Measurements from ENCODE around the gene FGF12.

FGF12 gene

DNA sequence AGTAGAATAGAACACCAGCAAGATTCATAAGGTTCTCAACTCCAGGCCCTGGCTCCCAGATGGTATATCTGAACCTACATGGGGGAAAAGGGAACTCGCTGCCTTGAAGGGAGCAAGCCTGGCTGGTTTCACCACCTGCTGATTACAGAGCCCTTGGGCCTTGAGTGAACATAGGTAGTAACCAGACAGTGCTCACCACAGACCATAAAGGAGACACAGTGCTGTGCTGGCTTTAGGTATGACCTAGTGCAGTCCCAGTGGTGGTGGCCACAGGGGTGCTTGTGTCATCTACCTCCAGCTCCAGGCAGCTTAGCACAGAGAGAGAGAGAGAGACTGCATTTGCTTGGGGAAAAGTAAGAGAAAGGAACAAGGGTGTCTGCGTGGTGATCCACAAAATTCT is 409.8 kb downstream of the FGF12 start:
- DNase-seq = no peak

GRCh38 chr3:192313605-192314004 is 413.7 kb downstream of the FGF12 start:
- DNase-seq = no peak

GRCh38 chr3:192307631-192308030 is 419.7 kb downstream of the FGF12 start:
- no peak for DNase-seq

DNA sequence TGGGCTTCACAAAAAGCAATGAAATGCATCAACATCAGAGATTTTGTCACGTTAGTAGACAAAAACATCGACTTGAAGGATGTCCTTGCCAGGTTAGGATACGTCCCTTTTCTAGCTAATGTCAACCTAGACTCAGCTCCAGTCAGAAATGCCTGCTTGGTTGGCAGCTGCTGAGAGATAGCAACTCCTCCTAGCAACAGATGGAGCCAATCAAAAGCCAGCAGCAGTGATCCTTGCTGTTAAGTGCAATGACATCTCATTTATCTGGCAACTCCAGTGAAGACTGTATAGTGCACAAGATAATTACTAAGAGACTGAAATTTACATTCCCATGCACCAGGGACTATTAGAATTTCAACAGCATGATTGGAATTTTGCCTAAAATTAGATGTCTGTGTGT is 424.1 kb downstream of the FGF12 start:
- DNase-seq = no peak

DNA sequence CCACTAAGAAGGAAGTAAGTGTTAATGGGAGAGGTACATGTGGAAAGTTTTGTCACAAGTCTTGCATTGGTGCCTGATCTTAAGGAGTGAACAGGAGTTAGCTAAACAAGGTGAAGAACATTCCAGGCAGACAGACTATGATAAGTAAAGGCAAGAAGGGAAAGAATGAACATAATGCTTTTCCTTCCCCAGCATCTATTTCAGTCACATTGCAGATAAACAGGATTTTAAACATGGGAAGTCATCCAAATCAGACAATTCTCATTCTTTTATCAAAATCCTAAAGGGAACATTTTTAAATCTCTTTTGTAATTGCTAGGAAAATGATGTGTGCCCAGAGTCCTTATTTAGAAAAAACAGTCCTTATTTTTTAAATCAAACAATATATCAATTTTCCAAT is 424.6 kb downstream of the FGF12 start:
- no peak for DNase-seq

- DNase-seq = no peak
Measured at GRCh38 chr3:192299921-192300320, 427.4 kb downstream of the FGF12 start.

DNA sequence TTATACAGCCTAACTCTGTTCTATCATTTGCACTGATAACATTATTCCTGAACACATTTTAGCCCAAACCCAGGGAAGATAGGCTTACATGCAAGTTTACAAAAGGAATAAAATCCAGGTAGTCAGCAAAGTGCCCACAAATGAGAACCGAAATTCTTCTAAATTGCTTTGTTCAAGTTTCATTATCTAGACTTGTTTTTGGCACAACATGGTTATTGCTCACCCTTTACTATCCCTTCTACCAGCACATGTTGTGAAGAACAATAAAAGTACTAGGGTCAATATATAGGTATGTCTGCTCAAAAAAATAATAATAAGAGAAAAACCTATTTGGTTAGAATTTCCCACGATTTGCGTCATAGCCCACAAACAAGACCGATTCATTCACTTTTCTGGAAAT is 430.5 kb downstream of the FGF12 start:
- DNase-seq = no peak

- no peak for DNase-seq
Measured at GRCh38 chr3:192284443-192285072, 442.8 kb downstream of the FGF12 start.

GRCh38 chr3:192281207-192281880 is 446.0 kb downstream of the FGF12 start:
- no peak for DNase-seq

DNA sequence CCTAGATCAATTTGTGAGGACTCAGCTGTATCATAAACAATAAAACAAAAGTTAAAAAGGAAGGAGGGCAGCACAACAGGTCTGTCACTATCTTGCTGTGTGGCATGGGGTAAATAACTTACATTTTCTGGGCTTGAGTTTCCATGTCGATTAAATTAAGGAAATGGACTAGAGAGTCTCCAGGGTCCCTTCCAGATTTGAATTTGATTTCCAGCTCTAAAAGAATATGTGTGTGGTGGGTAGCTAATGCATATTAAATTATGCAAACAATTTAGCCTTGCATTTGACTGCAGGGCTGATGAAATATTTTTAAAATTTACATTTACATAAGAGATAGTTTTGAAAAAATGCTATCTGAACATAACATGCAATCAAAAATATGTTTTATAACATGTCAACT is 447.7 kb downstream of the FGF12 start:
- no peak for DNase-seq

GRCh38 chr3:192277477-192277876 is 449.9 kb downstream of the FGF12 start:
- no peak for DNase-seq

DNA sequence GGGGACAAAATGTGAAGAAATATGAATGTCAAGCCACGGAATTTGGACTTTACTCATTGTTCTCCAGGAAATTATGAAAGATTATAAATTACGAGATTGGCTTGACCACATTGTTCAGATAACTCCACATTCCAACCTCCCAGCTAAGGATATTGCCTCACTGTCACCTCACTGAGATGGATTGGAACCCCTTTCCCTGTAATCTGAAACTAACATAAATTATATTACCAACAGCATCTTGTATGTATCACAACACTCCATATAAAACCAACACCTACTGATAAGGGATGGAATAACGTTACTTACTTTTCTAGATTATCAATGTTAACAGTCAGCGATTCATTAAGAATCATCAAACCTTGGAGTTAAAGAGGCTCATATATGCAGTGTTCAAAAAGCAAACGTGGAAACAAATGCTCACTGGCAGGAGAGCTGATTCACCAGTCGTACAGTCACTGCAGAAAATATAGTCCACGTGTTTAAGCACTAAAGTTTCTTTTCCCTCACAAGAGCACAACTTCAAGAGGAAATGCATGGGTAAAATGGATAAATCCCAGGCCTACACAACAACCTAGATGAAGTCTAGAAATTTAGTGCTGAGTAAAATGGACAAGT is 451.5 kb downstream of the FGF12 start:
- no peak for DNase-seq

DNA sequence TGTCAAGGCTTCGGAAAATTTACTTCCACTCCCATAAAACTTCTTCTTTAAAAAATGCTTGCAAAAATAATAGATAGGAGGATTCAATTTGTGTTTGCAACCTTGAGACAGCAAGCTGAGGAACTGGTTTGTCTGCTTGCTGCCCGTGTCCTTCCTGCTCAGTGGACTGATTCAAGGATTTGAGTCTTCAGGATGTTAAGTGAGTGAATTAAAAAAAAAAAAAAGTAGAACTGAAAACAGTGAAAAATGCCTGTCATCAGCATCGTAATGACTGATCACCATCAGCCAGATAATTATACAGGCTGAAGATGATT is 453.7 kb downstream of the FGF12 start:
- no peak for DNase-seq

DNA sequence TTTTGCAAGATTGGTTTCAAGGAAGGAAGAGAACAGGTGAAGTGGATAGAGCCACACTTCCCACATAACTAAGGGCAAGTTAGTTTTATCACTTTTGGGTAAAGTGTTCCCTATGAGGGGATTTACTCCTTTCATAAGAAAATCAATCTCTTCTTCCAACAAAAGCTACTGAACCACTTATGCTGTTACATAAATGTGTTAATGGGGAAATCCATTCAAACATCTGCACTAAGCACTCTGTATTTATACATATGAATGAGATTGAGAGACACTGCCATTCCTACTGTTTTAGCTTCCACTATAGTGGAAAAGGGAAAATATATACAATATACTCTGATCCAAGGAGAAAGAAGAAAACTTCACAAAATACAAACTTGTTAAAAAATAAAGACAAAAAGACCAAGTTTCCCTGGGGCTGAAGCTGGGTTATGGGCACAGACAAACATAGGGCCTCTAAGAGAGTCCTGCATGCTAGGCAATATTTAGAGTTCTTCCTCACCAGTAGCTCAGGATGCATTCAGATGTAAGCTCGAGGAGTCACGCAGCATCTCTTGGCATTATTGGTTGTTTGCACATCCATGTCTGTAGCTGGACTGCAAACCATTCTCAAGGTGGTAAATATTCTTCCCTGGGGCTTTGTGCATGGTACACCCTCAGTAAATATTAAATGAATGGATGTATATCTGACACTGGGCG is 454.2 kb downstream of the FGF12 start:
- no peak for DNase-seq

GRCh38 chr3:192262001-192262400 is 465.3 kb downstream of the FGF12 start:
- DNase-seq = no peak

GRCh38 chr3:192261135-192261534 is 466.2 kb downstream of the FGF12 start:
- no peak for DNase-seq

DNA sequence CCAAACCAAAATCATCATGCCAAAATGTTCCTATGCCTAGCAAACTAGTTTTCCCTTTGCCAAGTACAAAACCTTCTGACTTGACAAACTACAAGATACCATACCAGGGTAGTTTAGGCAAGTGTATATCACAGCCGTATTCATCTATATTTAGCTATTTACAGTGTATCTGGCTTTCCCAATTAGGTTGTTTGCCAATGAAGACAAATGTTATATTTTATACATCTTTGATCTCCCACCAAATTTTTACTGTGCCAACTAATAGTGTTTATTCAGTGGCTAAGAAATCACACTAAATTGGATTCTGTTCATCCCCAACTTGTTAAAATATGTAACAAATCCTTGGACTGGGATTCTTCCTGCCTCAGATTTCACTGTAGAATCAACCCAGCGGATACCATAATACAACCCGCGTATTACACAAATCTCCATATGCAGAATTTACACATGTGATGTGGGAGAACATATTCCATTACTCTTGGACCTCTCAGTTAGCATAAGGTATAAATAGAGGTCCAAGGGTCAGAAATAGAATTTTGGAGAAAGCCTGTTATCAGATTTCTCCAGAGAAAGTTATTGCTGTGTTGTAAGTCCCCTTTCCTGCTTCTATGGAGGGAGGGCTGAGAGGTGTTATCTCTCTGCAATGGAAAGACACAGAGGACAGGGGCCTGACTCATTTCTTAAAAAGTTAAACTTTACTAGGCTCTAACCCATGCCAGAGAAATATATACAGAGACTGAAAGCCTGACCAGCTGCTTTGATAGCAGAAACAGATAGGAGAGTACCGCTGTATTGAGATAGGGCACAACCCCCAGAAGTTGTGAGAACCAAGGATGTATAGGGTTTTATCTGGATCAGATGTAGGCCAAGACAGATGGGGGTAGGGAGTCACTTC is 467.0 kb downstream of the FGF12 start:
- DNase-seq = no peak

DNA sequence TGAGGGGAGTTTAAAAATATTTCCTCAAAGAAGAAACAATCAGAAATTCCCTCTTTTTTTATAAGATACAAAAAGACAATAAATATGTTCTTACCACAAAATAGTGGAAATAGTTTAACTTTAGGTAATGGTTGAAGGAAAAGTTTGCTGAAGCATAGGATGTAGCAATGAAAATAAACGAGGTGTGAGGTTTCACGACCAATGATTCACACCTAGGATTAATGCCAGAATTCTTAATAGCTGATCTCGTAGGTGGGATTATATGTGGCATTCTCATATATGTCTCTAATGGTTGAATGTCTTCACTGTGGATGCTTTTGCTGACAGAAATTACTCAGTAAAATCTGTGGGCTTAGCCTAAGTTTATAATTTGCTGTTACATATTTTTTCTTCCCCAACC is 467.7 kb downstream of the FGF12 start:
- DNase-seq = no peak

GRCh38 chr3:192258721-192259120 is 468.6 kb downstream of the FGF12 start:
- no peak for DNase-seq

DNA sequence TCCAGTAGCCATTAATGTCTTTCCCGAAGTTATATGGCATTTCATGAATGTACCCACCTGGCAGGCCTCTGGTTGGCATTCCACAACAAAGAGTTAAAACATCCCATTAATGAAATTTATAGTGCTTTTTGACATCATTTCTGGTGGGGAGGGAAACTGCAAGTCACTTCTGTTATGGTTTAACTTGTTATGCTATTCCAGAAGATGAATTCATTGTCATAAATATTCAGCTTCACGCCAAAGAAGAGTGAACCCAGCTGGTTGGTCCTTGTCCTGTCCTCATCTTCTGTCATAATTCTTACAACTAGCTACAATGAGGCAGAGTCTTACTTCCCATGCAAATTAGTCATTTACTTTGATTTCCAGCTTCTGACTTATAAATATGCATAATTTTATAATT is 471.5 kb downstream of the FGF12 start:
- DNase-seq = no peak

- no peak for DNase-seq
Measured at GRCh38 chr3:192253138-192253887, 474.0 kb downstream of the FGF12 start.

DNA sequence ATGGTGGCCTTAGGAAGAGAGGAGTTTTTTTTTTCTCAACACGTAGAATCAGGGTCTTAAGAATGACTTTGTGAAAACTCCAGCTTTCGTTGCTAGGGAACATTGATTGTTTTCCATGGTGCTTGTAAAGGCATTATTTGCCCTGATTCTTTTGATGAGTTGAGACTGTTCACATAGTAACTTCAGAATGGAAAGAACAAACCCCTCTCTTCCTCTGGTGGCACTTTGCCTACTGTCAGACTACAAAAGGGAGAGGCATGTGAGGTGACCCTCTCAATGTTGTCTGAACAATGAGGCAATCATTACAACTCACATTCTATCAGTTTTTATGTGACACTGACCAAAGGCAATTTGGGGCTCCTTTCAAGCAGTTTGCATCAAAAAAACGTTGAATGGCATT is 477.8 kb downstream of the FGF12 start:
- DNase-seq = no peak
